22Rv1 (cell line): ENCODE results near the gene DMAC1.

ENCODE experiments used
- H3K27ac ChIP-seq: fragments of 450-650 bp; 2 replicates; pipeline ENCODE4 v1.5.1; 2017
- ZFX ChIP-seq: fragments of 450-650 bp; IDR thresholded peaks from 2 replicates; pipeline ENCODE4 v1.6.1; 2017; ENCODE audit warnings: antibody characterized with exemption, borderline replicate concordance
- TF ChIP-seq, protein P1 (sequence below): fragments of 450-650 bp; IDR thresholded peaks from 2 replicates; pipeline ENCODE4 v1.5.1; 2017; ENCODE audit warnings: mild to moderate bottlenecking

The DMAC1 gene

DNA sequence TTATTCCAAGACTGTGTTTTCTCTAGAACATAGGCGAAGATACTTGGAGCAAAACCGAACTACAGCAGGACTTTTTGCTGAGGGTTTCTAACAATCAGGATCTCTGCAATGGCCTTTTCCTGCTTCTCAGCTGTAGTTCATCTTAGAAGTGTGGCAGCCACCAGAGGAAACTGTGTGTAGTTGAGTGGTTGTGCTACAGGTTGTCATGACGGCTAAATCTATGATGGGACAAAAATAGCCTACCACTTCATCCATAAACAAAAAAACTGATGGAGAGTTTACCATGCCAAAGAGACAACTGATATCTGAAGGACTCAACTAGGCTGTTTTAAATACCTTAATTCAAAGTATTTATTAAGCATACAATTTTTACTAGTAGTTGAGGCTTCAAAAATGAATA lies 28.2 kb upstream of the DMAC1 start:
- TF ChIP-seq ZFX: no peak
- TF ChIP-seq, protein P1, sequence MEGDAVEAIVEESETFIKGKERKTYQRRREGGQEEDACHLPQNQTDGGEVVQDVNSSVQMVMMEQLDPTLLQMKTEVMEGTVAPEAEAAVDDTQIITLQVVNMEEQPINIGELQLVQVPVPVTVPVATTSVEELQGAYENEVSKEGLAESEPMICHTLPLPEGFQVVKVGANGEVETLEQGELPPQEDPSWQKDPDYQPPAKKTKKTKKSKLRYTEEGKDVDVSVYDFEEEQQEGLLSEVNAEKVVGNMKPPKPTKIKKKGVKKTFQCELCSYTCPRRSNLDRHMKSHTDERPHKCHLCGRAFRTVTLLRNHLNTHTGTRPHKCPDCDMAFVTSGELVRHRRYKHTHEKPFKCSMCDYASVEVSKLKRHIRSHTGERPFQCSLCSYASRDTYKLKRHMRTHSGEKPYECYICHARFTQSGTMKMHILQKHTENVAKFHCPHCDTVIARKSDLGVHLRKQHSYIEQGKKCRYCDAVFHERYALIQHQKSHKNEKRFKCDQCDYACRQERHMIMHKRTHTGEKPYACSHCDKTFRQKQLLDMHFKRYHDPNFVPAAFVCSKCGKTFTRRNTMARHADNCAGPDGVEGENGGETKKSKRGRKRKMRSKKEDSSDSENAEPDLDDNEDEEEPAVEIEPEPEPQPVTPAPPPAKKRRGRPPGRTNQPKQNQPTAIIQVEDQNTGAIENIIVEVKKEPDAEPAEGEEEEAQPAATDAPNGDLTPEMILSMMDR: no peak
- H3K27ac ChIP-seq: no peak overlapping the region

DNA sequence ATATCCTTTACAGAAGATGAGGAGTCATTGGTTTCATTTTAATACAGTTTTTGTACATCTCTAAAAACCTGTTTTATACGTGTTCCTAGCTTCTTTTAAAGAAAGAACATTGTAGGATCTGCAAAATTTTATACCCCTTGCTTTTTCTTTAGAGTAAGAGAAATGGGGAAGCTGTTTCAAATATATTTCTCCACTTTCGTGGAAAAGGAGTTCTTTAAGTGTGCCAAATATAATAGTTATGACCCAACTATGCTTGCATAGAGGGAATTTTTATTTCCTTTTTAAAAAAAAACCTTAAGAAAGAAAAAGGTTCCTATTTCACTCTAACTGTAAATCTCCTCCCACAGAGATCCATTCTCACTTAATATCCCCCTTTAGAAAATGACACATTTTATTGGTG lies 27.5 kb upstream of the DMAC1 start:
- TF ChIP-seq ZFX: no peak
- TF ChIP-seq, protein P1: no peak

DNA sequence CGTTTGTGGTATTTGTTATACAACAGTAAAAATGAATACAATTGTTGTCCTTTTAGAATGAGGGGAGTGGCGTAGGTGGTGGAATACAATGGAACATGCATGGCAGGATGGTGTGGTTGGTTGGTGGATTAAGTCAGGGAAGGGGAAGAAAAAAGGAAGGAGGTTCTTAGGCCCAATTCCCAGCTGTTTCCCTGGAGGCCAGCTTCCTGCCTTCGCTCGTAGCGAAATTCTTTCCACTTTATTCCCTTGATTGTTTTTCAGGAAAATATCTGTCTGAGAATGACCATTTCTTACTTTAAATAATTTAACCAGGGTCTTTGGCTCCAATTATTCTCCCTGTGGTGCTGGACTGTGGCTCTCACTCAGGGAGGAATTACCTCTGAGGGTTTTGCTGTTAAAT lies 24.1 kb upstream of the DMAC1 start:
- no peak overlapping the region for H3K27ac ChIP-seq
- TF ChIP-seq, protein P1: no peak
- no peak for TF ChIP-seq ZFX

More for the DNA sequence above, 27.5 kb upstream of the DMAC1 start:
- no peak overlapping the region for H3K27ac ChIP-seq

DNA sequence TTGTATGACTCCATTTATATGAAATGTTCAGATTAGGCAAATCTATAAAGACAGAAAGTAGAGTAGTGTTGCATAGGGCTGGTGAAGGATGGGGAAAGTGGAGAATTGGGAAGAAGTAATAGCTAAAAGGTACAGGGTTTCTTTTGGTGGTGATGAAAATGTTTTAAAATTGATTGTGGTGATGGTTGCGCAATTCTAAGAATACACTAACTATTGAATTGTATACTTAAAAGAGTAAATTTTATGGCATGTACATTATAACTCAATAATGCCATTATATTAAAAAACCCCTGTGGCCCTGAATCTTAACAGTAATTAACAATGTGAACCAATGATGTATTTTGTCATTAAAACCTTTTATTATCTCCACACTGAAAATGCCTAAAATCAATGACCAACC lies 20.4 kb upstream of the DMAC1 start:
- TF ChIP-seq ZFX: no peak
- TF ChIP-seq, protein P1: no peak

DNA sequence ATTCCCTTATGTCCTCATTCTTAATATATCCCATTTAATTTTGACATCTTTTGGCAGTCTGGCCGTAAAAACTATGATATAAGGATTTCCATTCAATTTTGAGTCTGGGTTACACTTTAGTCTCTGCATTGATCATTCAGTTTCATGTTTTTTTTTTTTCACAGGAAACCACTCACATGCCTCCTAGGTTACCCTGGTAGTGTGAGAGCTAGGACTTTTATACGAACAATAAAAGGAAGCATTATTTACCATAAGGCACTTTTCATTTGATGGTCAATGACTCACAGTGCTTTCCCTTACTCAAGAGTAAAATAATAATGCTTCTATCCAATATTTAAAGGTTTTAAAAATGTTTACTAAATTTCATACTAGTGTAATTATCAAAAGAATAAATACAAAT lies 16.4 kb upstream of the DMAC1 start:
- TF ChIP-seq ZFX: no peak
- TF ChIP-seq, protein P1: no peak
- no peak overlapping the region for H3K27ac ChIP-seq

More for the DNA sequence above, 20.4 kb upstream of the DMAC1 start:
- H3K27ac ChIP-seq: no peak overlapping the region

DNA sequence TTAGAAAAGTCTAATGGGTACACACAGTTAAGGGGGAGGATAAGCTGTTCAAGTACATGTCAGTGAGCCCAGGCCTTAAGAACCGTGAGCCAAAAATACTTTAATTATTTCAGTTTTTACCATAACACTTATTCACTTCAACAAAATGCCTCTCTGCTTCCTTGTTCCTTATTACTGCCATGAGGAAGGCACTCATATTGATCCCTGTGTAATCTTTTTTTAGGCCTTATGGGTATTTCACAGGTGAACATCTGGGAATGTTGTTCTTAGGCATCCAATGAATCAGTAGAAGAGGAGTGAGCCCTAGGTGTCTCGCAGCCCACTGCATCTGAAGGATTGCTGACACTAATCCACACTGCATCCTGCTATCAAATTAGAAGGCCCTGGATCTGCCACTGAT lies 13.5 kb upstream of the DMAC1 start:
- H3K27ac ChIP-seq: no peak overlapping the region
- no peak for TF ChIP-seq ZFX

DNA sequence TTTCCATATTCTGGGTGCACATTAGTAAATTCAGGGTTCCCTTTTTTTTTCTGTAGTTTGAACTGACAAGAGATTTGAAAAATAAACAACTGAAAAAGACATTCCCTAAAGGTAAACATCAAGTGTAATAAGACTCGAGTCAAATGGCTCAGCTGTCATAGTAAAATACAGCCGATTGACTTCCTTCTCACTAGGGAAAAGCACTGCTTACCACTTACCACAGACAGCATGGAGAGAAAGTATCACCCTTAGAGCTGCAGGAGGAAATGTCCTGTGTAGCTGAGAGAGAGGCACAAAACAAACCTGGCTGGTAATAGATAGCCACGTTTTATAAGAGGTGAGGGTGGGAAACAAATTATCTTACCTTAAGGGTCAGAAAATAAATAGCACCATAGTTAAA lies 12.1 kb upstream of the DMAC1 start:
- TF ChIP-seq, protein P1: no peak
- TF ChIP-seq ZFX: no peak

DNA sequence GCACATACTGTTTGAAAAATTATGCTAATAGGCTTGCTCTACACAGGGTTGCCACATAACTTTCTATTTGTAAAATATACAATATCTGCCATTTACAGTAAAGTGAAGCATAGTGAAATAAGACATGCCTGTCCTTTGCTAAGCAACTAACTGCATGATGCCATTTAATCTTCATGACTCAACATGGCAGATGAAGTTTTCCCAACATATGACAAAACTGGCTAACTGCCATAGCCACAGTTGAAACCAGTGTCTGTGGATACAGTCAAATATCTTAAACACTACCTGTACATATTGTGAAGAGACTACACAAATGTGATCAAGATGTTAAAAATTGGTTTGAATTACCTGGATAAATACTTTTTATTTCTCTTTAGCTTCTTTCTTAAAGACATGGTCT lies 3.1 kb upstream of the DMAC1 start:
- TF ChIP-seq, protein P1: no peak
- TF ChIP-seq ZFX: no peak
- H3K27ac ChIP-seq: no peak overlapping the region

More for the DNA sequence above, 12.1 kb upstream of the DMAC1 start:
- H3K27ac ChIP-seq: no peak overlapping the region
